Right atrium auricular region (tissue), 2 donors: ENCODE results near the gene IRAK1BP1. TPM values are rescaled to one million over a fixed set of nuclear protein-coding genes. Genes with fewer than 3 reads are reported as not detected.

Experiments used
- DNase-seq: peaks from one replicate; pipeline ENCODE4 v3.0.0-alpha.2; 2019; ENCODE audit warnings: low spot score
- H3K27ac ChIP-seq, 2 donors: fragments of 200-600 bp; sonication (generic); 1 replicate in 1 of 2; 2 replicates in 1 of 2; pipeline ENCODE4 v1.5.1; 2016 to 2019
- H3K27me3 ChIP-seq, 2 donors: fragments of 200-600 bp; sonication (generic); one replicate each; pipeline versions ENCODE4 v1.5.1 to v1.6.0; 2017 to 2019
- H3K36me3 ChIP-seq: fragments of 200-600 bp; sonication (generic); one replicate; pipeline ENCODE4 v1.5.1; 2016
- H3K4me1 ChIP-seq, 2 donors: fragments of 200-600 bp; sonication (generic); one replicate each; pipeline versions ENCODE4 v1.5.1 to v1.6.0; 2017 to 2019
- H3K4me3 ChIP-seq, 2 donors: fragments of 200-600 bp; sonication (generic); 1 replicate in 1 of 2; 2 replicates in 1 of 2; pipeline ENCODE4 v1.5.1; 2017 to 2019; ENCODE audit warnings: mild to moderate bottlenecking in 1 of 2, moderate library complexity in 1 of 2
- H3K9me3 ChIP-seq, 2 donors: fragments of 200-600 bp; sonication (generic); one replicate each; pipeline ENCODE4 v1.5.1; 2019
- CTCF ChIP-seq, 2 donors: fragments of 200-600 bp; sonication (generic); IDR thresholded peaks; one replicate each; pipeline ENCODE4 v1.5.1; 2019; ENCODE audit warnings: antibody characterized with exemption in 2 of 2
- total RNA-seq, 2 donors: library from RNA; depleted of rRNA; stranded (reverse); fragments of >200 nt; gene quantifications; one replicate each; pipeline ENCODE4 v1.1.0, GENCODE V29; 2016

IRAK1BP1 gene
- total RNA-seq, 2 donors from 2014 or later = 2.7 to 7.4 TPM

GRCh38 chr6:78936515-78936914, 69.2 kb downstream of the IRAK1BP1 start:
- Histone ChIP-seq H3K4me3 (no peak overlapping the region), H3K27me3 (no peaks in the 10 kb centered on the region), H3K27ac (peak overlapping the region; percentile 28 to 54), H3K4me1 (peaks cover 0 to 7% of the 10 kb centered on the region in 2 donors), H3K9me3 (peaks cover 0 to 10% of the 10 kb centered on the region in 2 donors), H3K36me3 (peaks cover 9% of the 10 kb centered on the region)
- no peak for DNase-seq
- no peak for TF ChIP-seq CTCF (IDR thresholded peaks at IDR 0.05)

GRCh38 chr6:78942446-78942845, 75.1 kb downstream of the IRAK1BP1 start:
- Histone ChIP-seq H3K27ac (no peak overlapping the region), H3K9me3 (no peaks in the 10 kb centered on the region), H3K27me3 (no peaks in the 10 kb centered on the region), H3K4me3 (no peak overlapping the region), H3K36me3 (peaks cover 61% of the 10 kb centered on the region), H3K4me1 (no peaks in the 10 kb centered on the region)
- DNase-seq = no peak
- TF ChIP-seq CTCF (IDR thresholded peaks at IDR 0.05) = no peak

DNA sequence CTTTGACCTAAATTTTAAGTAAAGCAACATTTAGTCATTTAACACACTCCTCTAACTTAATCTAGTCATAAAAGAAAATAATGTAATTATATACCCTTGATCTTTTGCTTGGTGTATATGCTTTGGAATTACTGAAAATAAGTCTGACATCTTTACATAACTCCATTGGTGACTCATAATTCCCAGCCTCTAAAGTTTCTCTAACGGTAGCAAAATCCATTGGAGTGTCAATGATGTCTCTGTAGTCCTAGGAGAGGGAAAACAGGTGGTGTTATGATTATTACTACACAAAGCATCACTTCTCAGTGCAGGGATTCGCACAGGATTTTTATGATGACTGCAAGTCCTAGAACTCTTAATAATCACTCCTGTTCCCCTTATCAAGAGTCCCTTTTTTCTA, 80.2 kb downstream of the IRAK1BP1 start:
- peaks cover 89% of the 10 kb centered on the region for H3K36me3 ChIP-seq
- H3K27me3 ChIP-seq = no peaks in the 10 kb centered on the region
- H3K4me3 ChIP-seq = no peak overlapping the region
- peaks cover 0 to 10% of the 10 kb centered on the region in 2 donors for H3K9me3 ChIP-seq
- no peaks in the 10 kb centered on the region for H3K4me1 ChIP-seq
- no peak overlapping the region for H3K27ac ChIP-seq
- no peak for DNase-seq
- no peak for TF ChIP-seq CTCF (IDR thresholded peaks at IDR 0.05)

GRCh38 chr6:78947962-78948361, 80.6 kb downstream of the IRAK1BP1 start:
- Histone ChIP-seq H3K4me1 (no peaks in the 10 kb centered on the region), H3K36me3 (peaks cover 88% of the 10 kb centered on the region), H3K27me3 (no peaks in the 10 kb centered on the region), H3K27ac (no peak overlapping the region), H3K4me3 (no peak overlapping the region), H3K9me3 (peaks cover 0 to 10% of the 10 kb centered on the region in 2 donors)
- no peak for TF ChIP-seq CTCF (IDR thresholded peaks at IDR 0.05)
- no peak for DNase-seq

DNA sequence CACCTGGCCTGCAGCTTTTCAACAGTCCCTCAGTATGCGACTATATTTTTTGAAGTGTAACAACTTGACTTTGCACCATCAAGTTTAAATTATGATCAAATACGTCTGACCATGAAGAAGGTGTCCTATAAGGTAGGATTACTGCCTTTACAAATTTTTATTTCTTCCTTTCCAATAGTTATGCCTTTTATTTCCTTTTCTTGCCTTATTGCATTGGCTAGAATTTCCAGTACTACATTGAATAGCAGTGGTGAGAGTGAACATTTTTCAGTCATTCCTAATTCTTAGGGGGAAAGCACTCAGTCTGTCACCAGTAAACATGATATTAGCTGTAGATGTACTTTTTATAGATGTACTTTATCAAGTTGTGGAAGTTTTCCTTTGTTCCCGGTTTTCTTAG, 81.4 kb downstream of the IRAK1BP1 start:
- DNase-seq = no peak
- TF ChIP-seq CTCF (IDR thresholded peaks at IDR 0.05) = no peak
- Histone ChIP-seq H3K4me1 (no peaks in the 10 kb centered on the region), H3K9me3 (peaks cover 0 to 10% of the 10 kb centered on the region in 2 donors), H3K36me3 (peaks cover 89% of the 10 kb centered on the region), H3K4me3 (no peak overlapping the region), H3K27ac (no peak overlapping the region), H3K27me3 (no peaks in the 10 kb centered on the region)

DNA sequence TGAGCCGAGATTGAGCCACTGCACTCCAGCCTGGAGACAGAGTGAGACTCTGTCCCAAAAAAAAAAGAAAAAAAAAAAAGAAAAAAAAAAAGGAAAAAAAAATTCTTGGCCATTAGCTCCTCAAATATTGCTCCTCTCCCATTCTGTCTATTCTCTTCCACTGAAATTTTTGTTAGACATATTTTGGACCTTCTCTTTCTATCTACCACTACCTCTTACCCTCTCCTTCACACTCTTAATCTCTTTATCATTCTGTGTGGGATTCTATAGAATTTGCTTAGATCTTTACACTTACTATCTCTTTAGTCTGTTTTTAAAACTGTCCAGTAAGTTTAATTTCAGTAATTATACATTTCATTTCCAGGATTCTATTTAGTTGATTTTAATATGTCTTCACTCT, 85.0 kb downstream of the IRAK1BP1 start:
- H3K36me3 ChIP-seq = peaks cover 67% of the 10 kb centered on the region
- no peak for DNase-seq

More for the DNA sequence above, 85.0 kb downstream of the IRAK1BP1 start:
- Histone ChIP-seq H3K27me3 (no peaks in the 10 kb centered on the region), H3K4me1 (no peaks in the 10 kb centered on the region), H3K27ac (no peak overlapping the region), H3K4me3 (no peak overlapping the region), H3K9me3 (peaks cover 0 to 10% of the 10 kb centered on the region in 2 donors)
- TF ChIP-seq CTCF (IDR thresholded peaks at IDR 0.05) = no peak
